NB4 (cell line): ENCODE results near the gene LITAFD.

Experiments used
- CTCF ChIP-seq: IDR thresholded peaks from one replicate; pipeline ENCODE4 v1.5.1; 2012; ENCODE audit warnings: low read depth, low read length
- MAX ChIP-seq: IDR thresholded peaks from 2 replicates; pipeline ENCODE4 v1.6.1; 2011; ENCODE audit warnings: low read depth, low read length
- MYC ChIP-seq: IDR thresholded peaks from 2 replicates; pipeline ENCODE4 v1.6.1; 2011; ENCODE audit warnings: low read depth, low read length
- POLR2A ChIP-seq: IDR thresholded peaks from 2 replicates; pipeline ENCODE4 v1.6.1; 2011; ENCODE audit warnings: mild to moderate bottlenecking; ENCODE audit not compliant: insufficient read length; ENCODE audit errors: extremely low read depth

- no peak for TF ChIP-seq CTCF
- no peak for TF ChIP-seq POLR2A
- TF ChIP-seq MAX, result no peak
- no peak for TF ChIP-seq MYC
These were observed 3.8 kb downstream of the LITAFD start for GRCh38 chr16:8885674-8886592.
